Panc1 (cell line): ENCODE measurements around the gene ZFP3. TPM values are rescaled to one million over a fixed set of nuclear protein-coding genes. Genes with fewer than 3 reads are reported as not detected.
"Not testable (repeated sequence)": the region's sequence is repeated elsewhere in the genome, so short reads cannot be mapped to it uniquely, and the experiment has no call there.

Source experiments
- ATAC-seq: fragments of 200-7000 bp; cut with Tn5 transposase; 2 replicates; pipeline ENCODE4 v1.9.1; 2020; ENCODE audit warnings: mild to moderate bottlenecking, moderate library complexity
- BruUV-seq: library from RNA; stranded (reverse); fragments of 400-500 nt; replicated peaks from 2 replicates; lab custom pipeline; 2021; lab: Mats Ljungman, UMichigan
- CTCF ChIA-PET: fragments of 300-600 bp; sonication (Branson Sonifier 250); formaldehyde crosslinking; loops from one replicate; lab custom pipeline; 2022; ENCODE audit warnings: antibody characterized with exemption; lab: Charles Lee
- POLR2A ChIA-PET: fragments of 300-600 bp; sonication (Branson Sonifier 250); formaldehyde crosslinking; loops from one replicate; lab custom pipeline; 2022; ENCODE audit warnings: antibody characterized with exemption; lab: Charles Lee
- DNase-seq: peaks from one replicate; pipeline ENCODE4 v3.0.0-alpha.2; 2010; ENCODE audit warnings: low read depth, low spot score
- H3K27ac ChIP-seq: 2 replicates; pipeline ENCODE4 v1.5.1; 2011; ENCODE audit warnings: mild to moderate bottlenecking, low read length, inconsistent platforms
- H3K27me3 ChIP-seq: fragments of 200-500 bp; sonication (Bioruptor generic); 2 replicates; pipeline ENCODE4 v1.6.0; 2014; ENCODE audit warnings: low read length, inconsistent platforms; ENCODE audit not compliant: control insufficient read depth, insufficient read depth
- H3K36me3 ChIP-seq: fragments of 200-500 bp; sonication (Bioruptor generic); 2 replicates; pipeline ENCODE4 v1.5.1; 2014; ENCODE audit warnings: inconsistent platforms, mild to moderate bottlenecking, low read length, moderate library complexity; ENCODE audit not compliant: control insufficient read depth, insufficient read depth
- H3K4me1 ChIP-seq: 2 replicates; pipeline ENCODE4 v1.5.1; 2011; ENCODE audit warnings: inconsistent platforms, mild to moderate bottlenecking, low read length, moderate library complexity; ENCODE audit not compliant: control insufficient read depth, insufficient read depth
- H3K4me3 ChIP-seq, 2 experiments: 2 replicates each; pipeline ENCODE4 v1.5.1; 2011 to 2012; ENCODE audit warnings: low read depth in 2 of 2, low read length in 2 of 2, mild to moderate bottlenecking in 2 of 2, inconsistent platforms in 1 of 2, moderate library complexity in 1 of 2
- H3K9me3 ChIP-seq: fragments of 200-500 bp; sonication (Bioruptor generic); 2 replicates; pipeline ENCODE4 v1.5.1; 2014; ENCODE audit warnings: low read depth, mild to moderate bottlenecking, inconsistent platforms, low read length, moderate library complexity; ENCODE audit not compliant: control insufficient read depth, insufficient read depth
- POLR2AphosphoS5 ChIP-seq: IDR thresholded peaks from 2 replicates; pipeline ENCODE4 v1.6.1; 2012; ENCODE audit warnings: mild to moderate bottlenecking, low read depth, low read length, moderate library complexity
- SIN3A ChIP-seq: IDR thresholded peaks from 2 replicates; pipeline ENCODE4 v1.6.1; 2012; ENCODE audit warnings: low read depth, mild to moderate bottlenecking, low read length, moderate library complexity, borderline replicate concordance; ENCODE audit not compliant: insufficient read depth
- TCF7L2 ChIP-seq: IDR thresholded peaks from 2 replicates; pipeline ENCODE4 v1.6.1; 2011; ENCODE audit warnings: mild to moderate bottlenecking, low read depth, low read length, inconsistent platforms
- in situ Hi-C: cut with HindIII; loops from 2 replicates; pipeline ENCODE4 v1.10.0; 2016; ENCODE audit warnings: low sequenced_read_pairs, low pct_unique_long_range_greater_than_20kb
- intact Hi-C: fragments of 100-400 bp; cut with micrococcal nuclease; formaldehyde crosslinking; loops from one replicate; pipeline ENCODE4 v1.10.0; 2022; ENCODE audit not compliant: unreplicated experiment
- total RNA-seq: library from RNA; stranded (reverse); gene quantifications from one replicate; pipeline ENCODE4 v1.2.1, GENCODE V29; 2021; ENCODE audit not compliant: unreplicated experiment
- TF ChIP-seq, protein P1 (sequence below): fragments of 450-650 bp; IDR thresholded peaks from 2 replicates; pipeline ENCODE4 v1.5.1; 2017; ENCODE audit warnings: mild to moderate bottlenecking

The ZFP3 gene
- total RNA-seq, 1 experiment from 2014 or later, result not detected

GRCh38 chr17:5120036-5120435, 41.8 kb downstream of the ZFP3 start:
- Histone ChIP-seq H3K9me3 (no peaks in the 10 kb centered on the region), H3K36me3 (no peaks in the 10 kb centered on the region), H3K4me3 (no peak overlapping the region), H3K27ac (no peak overlapping the region), H3K27me3 (no peaks in the 10 kb centered on the region), H3K4me1 (no peaks in the 10 kb centered on the region)
- ATAC-seq (no peak), DNase-seq (no peak)
- TF ChIP-seq POLR2AphosphoS5, result no peak
- ChIA-PET CTCF (no interaction called here), POLR2A (no interaction called here)
- intact Hi-C loops (no loop called here), in situ Hi-C loops (no loop called here)
- no TSS peak for BruUV-seq

GRCh38 chr17:5120436-5121185, 42.3 kb downstream of the ZFP3 start:
- H3K36me3 ChIP-seq, H3K27me3 ChIP-seq, H3K4me3 ChIP-seq, CTCF ChIA-PET, POLR2A ChIA-PET, BruUV-seq, intact Hi-C loops, DNase-seq, in situ Hi-C loops, H3K27ac ChIP-seq, H3K4me1 ChIP-seq, H3K9me3 ChIP-seq, ATAC-seq: not testable (repeated sequence)

- BruUV-seq, result no TSS peak
- Histone ChIP-seq H3K4me3 (no peak overlapping the region), H3K36me3 (no peaks in the 10 kb centered on the region), H3K9me3 (no peaks in the 10 kb centered on the region), H3K27me3 (no peaks in the 10 kb centered on the region), H3K27ac (no peak overlapping the region), H3K4me1 (no peaks in the 10 kb centered on the region)
- CTCF ChIA-PET, result no interaction called here
- TF ChIP-seq, protein P1, sequence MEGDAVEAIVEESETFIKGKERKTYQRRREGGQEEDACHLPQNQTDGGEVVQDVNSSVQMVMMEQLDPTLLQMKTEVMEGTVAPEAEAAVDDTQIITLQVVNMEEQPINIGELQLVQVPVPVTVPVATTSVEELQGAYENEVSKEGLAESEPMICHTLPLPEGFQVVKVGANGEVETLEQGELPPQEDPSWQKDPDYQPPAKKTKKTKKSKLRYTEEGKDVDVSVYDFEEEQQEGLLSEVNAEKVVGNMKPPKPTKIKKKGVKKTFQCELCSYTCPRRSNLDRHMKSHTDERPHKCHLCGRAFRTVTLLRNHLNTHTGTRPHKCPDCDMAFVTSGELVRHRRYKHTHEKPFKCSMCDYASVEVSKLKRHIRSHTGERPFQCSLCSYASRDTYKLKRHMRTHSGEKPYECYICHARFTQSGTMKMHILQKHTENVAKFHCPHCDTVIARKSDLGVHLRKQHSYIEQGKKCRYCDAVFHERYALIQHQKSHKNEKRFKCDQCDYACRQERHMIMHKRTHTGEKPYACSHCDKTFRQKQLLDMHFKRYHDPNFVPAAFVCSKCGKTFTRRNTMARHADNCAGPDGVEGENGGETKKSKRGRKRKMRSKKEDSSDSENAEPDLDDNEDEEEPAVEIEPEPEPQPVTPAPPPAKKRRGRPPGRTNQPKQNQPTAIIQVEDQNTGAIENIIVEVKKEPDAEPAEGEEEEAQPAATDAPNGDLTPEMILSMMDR, result no peak
- TF ChIP-seq POLR2AphosphoS5 (no peak), SIN3A (no peak), TCF7L2 (no peak)
- ATAC-seq (no peak), DNase-seq (no peak)
- POLR2A ChIA-PET, result no interaction called here
- intact Hi-C loops (no loop called here), in situ Hi-C loops (no loop called here)
These were observed 43.0 kb downstream of the ZFP3 start for GRCh38 chr17:5121186-5121841.

DNA sequence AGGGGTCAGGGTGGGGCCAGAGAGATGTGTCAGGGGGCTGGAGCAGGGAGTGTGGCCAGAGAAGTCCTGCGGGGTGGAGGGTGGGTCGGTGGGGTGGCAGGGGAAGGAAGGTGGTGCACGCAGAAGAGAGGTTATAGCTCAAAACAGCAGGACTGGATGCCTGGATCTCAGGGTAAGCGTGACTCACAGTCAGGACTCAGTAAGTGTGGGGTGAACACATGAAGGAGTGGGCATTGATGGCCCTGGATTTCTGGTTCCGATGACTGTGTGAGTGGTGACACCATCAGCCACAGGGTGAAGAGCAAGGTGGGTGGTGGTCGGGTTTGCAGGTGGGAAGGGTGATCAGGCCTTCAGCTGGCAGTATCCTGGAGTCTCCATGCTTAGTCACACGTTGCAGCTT, 43.8 kb downstream of the ZFP3 start:
- CTCF ChIA-PET, H3K9me3 ChIP-seq, H3K27ac ChIP-seq, in situ Hi-C loops, POLR2A ChIA-PET, BruUV-seq, H3K36me3 ChIP-seq, H3K27me3 ChIP-seq, H3K4me1 ChIP-seq, ATAC-seq, DNase-seq, intact Hi-C loops: not testable (repeated sequence)
- peak overlapping the region; percentile 41 to 53; a peak in 3 of 4 replicates for H3K4me3 ChIP-seq
